Measurements from ENCODE around the gene EFCAB9.

DNA sequence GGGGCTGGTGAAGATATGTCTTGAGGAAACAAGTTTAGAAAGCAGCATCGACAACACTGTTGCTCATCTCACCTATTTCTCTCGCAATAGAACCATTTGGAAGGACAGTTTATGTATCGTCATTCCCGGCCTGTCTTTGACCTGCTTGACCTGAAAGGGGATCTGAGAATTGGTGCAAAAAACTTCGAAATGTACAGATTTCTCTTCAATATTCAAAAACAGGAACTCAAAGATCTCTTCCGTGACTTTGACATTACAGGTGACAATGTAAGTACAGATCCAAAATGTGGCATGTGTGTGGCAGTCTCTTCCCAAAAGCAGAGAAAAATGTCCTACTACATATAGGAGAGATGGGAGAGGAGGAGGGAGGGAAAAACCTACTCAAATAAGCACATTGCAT lies 6.5 kb downstream of the EFCAB9 start:
- no peak for TF ChIP-seq CTCF (IDR thresholded peaks at IDR 0.05; ENCODE audit: low read length)
- no peak for TF ChIP-seq EZH2 (IDR thresholded peaks at IDR 0.05; ENCODE audit: borderline replicate concordance, low read length)

All from OCI-LY1 (cell line).